Inferior parietal cortex (tissue), 1 donor: ENCODE results near the gene NR2F2.

Source experiments
- DNase-seq: peaks from one replicate; pipeline ENCODE4 v3.0.0-alpha.2; 2016; ENCODE audit errors: extremely low spot score

NR2F2 gene

GRCh38 chr15:96342406-96343112 lies 12.1 kb downstream of the NR2F2 start:
- DNase-seq, result no peak

DNA sequence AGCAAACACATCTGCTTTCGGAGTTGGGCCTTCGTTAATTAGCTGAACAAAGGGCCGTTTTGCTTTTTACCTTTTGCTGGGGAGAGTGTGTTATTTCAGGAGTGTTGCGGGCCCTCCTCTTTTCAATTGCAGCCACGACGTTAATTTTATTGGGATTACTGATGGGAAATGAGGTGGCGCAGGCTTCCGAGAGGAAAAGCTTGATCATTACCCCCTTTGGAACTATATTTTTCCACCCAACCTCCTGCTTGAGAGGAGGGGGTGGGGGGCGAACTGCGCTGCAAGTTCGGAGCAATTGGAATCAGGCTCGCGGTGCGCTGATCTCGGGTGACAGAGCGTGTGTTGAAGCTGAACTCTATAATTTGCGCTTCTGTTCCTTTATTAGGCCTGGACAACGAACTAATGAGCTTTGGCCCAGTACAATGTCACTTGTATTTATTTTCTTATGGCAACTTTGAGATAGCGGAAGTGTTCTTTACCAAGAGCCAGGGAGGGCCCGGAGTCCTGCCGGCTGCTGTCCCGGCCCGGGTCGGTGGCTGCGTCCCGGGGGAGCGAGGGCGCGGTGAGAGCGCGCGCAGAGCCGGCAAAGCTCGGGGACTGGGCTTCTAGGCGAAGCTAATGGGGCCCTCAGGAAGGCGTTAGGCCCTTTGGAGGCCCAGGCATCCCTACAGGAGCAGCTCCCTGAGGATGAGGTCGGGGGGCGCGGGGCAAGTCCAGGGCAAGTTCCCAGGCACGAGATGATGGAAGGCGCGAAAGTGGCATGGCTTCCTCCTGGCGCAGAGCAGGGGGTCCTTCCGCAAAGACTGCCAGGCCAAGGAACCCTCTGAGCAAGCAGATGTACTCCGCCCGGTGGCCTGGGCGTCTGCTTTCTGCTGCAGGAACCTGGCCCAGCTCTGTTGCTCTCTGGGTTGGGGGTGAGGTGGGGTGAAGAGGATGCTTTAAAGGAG lies 12.9 kb downstream of the NR2F2 start:
- no peak for DNase-seq

- no peak for DNase-seq
These were observed 13.7 kb downstream of the NR2F2 start for GRCh38 chr15:96344060-96344705.

DNA sequence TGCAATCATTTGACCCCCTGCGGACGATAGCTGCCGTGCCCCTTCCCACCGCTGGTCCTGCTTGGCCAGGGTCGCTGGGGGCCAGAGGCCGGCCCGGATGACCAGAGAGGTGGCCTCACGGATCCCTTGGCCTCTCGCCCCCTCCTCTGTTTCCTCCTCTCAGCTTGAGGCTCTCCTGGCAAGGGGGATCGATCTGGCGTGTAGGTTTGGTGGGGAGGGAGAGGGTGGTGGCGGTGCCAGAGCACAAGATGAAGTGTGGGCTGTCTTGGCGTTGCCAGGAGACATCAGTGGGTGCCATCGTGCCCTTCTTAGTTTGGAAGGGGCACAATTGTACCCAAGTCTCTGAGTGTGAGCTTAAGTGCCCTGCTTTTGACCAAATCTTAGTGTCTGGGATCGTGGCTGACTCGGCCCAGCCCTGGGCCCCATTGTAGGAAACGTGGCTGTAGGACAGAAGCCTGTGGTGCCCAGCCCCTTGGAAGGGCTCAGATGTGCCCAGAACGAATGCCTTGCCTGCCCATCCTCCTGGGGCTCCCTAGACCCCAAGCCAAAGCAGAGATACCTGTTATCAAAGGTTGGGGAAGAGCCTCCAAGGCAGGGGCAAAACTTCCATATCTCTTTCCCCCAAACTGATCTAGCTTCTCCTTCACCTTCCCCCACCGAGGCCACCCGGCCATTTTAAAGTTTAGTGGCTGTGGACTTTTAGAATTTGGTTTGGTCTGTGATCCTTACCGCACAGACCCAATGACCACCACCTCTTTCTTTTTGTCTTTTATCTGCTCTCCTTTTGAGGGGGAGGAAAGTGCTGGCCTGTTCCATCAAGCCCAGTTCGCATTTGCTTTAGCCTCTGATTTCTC lies 14.4 kb downstream of the NR2F2 start:
- no peak for DNase-seq

DNA sequence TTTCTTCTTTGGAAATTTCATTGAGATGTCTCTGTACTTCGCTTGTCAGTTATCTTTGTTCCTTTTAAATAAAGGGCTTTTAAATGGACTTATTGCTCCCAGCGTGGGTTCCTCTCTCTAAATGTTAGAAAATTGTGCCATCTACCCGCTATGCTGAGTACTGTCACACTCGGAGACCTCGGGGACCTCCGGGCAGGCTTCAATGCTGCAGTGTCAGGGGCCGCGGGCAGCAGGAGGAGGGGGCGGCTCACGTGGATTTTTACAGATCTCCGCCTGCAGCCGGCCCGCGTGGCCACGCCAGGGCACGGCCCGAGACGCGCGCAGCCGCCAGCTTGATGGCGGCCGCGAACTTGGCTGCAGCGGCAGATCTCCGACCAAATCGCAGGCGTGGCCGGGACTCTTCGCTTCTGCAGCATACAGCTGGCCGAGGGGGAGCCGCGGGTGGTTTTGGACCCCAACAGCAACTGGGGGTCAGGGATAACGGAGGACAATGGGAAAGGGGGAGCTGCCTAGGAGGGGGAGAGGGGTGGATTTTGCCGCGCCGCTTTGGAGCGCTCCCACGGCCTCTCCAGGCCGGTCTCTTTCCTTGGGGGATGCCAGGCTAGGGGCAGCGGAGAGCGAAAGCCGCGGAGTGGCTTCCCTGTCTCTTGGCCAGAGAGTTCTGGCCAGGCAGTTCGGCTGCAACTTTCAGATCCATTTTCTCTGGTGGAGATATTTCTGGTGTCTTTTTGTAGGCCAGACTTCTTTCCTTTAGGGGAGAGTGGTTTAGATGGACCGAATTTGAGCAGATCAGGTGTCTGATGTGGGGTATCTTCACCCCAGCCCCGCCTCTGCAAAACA lies 15.3 kb downstream of the NR2F2 start:
- DNase-seq, result peak; percentile 74

DNA sequence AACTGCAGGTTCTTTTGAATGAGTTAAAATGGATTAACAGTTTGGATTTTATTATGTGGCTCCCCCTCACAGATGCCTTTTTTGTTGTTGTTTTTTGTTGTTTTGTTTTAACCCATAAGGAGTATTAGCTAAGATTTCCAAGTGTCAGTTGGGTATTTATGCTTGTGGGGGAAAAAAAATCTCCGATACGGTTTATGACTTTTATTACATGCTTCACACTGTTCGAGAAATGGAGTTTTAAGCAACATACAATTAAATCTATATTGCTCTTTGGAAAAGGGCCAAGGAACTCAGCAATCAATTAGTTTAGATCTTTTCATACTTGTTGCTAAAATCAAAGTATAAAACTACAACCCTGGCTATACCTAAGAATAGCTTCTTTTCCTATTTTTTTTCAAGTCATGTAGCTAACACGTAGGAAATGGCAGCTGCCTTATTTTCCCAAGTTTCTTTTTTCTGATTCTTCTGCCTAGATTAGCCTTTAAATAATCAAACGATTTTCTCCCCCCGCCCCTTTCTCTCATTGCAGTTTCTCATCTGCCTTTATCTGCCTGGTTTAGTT lies 16.0 kb downstream of the NR2F2 start:
- DNase-seq, result no peak

GRCh38 chr15:96347181-96348111 lies 16.9 kb downstream of the NR2F2 start:
- DNase-seq, result no peak

- no peak for DNase-seq
These were observed 17.9 kb downstream of the NR2F2 start for GRCh38 chr15:96348112-96349027.

GRCh38 chr15:96349034-96349856 lies 18.7 kb downstream of the NR2F2 start:
- no peak for DNase-seq

DNA sequence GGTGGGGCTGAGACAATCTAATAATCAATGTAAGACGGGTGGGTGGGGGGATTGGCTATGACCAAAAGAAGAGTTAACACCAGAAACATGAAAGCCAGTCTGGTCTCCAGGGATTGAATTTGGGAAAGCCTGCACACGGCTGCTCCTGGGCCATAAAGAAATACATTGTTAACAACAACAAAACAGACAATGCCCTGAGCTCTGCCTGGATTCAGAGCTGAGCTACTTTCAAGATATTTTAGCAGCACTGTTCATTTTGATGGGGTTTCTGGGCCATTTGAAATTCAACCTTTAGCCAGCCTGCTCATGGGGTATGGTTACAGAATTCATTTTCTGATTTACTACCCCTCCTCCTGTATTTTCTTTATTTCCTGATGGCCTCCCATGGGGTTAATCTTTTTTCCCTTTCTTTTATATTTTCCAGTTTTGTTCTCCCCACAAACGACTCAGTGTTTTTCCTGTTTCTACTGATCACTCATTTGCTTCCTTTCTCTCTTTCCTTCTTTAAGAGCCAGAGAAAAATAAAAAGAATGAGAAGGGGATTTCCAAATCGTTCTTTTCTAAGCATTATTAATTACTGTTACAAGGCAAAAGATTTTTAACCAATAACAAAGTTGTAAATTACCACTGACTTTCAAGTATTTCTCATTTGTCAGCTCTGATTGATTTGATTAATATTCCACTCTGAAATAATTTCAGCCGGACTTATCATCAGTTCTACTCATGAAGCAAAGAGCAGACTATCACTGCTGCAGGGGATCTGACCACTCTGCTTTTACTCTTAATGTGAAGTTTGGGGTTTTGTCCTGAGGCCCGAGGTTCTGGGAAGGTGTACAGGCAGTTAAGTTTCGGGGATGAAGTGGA lies 19.6 kb downstream of the NR2F2 start:
- no peak for DNase-seq

GRCh38 chr15:96350934-96351724 lies 20.6 kb downstream of the NR2F2 start:
- DNase-seq, result no peak

DNA sequence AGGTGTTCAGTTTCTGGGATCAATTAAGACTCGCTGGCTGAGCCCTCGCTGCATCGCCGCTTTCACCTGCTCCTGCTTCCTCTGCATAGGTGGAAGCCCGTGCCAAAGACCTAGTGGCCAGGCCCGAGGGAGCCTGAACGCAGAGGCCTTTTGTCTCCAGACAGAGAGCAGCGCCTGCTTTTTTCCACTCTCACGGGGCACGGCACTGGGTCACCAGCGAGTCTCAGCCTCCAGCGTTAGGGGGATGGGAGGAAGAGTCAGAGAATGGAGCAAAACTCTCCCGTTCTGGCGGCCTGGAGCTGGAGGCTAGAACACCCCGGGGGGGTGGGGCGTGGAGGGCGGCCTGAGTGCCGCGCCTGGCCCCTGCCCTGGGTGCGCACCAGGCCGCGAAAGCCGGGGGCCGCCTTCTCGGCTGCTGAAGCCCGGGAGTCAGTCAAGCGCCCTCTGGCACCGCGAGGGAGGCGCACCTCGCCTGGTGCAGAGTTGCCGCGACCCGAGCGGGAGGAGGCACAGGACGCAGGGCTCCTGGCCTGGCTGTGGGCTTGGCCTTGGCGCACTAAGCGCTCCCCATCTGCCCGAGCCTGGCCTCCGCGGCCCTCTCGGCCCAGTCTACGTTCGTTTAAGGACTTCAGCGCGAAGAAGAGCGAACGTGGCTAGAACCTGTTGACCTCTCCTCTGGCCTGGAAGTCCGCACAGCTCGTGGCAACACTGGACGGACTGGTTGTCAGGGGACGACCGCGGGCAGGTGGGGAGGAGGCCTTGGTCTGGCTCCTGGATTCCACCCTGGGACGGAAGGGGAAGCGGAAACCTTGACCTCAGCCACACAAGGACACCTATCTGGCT lies 21.5 kb downstream of the NR2F2 start:
- no peak for DNase-seq

- DNase-seq, result no peak
These were observed 22.3 kb downstream of the NR2F2 start for GRCh38 chr15:96352604-96353405.
